ENCODE results near the gene NCAM1. TPM values are rescaled to one million over a fixed set of nuclear protein-coding genes. Genes with fewer than 3 reads are reported as not detected.

The NCAM1 gene
- total and polyA plus RNA-seq, 2 donors (not counting 1 experiment from before 2014, with no cell fraction given), result 0.17 to 2.6 TPM

DNA sequence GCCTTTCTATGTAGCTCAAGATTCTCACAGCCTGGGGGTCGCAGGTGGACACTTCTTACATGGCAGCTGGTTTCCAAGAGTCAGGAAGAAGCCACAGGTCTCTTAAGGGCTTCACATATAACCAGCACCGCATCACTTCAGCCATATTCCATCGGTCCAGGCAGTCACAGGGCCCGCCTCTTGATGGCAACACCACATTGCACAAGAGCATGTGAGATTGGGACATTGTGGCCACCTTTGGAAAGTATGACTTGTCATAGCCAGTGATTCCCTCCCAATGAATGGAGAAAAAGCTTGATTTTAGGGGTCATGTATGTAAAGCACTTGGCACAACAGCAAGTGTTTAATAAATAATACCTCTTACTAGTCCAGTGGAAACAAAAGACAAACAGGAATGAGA, 98.3 kb downstream of the NCAM1 start:
- H3K27me3 ChIP-seq (ENCODE audit: control insufficient read depth, insufficient read depth, low read length), result no peaks in the 10 kb centered on the region
- H3K36me3 ChIP-seq (ENCODE audit: control insufficient read depth, insufficient read depth, low read length), result no peaks in the 10 kb centered on the region
- no peaks in the 10 kb centered on the region for H3K4me1 ChIP-seq (ENCODE audit: control insufficient read depth, extremely low read depth, insufficient read depth, low read length)
- no peak for DNase-seq (ENCODE audit: low read depth in 2 of 2)
- no peak for TF ChIP-seq EZH2 (IDR thresholded peaks at IDR 0.05; ENCODE audit: low read length, missing control alignments)
- TF ChIP-seq, protein P1, sequence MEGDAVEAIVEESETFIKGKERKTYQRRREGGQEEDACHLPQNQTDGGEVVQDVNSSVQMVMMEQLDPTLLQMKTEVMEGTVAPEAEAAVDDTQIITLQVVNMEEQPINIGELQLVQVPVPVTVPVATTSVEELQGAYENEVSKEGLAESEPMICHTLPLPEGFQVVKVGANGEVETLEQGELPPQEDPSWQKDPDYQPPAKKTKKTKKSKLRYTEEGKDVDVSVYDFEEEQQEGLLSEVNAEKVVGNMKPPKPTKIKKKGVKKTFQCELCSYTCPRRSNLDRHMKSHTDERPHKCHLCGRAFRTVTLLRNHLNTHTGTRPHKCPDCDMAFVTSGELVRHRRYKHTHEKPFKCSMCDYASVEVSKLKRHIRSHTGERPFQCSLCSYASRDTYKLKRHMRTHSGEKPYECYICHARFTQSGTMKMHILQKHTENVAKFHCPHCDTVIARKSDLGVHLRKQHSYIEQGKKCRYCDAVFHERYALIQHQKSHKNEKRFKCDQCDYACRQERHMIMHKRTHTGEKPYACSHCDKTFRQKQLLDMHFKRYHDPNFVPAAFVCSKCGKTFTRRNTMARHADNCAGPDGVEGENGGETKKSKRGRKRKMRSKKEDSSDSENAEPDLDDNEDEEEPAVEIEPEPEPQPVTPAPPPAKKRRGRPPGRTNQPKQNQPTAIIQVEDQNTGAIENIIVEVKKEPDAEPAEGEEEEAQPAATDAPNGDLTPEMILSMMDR (conservative IDR thresholded peaks at IDR 0.05 in 1 of 2, IDR thresholded peaks at IDR 0.05 in 1 of 2; ENCODE audit: low read depth in 1 of 2, low read length in 2 of 2), result no peak
- H3K4me3 ChIP-seq (replicated peaks in 1 of 4; ENCODE audit: control extremely low read depth in 1 of 4, insufficient read depth in 1 of 4, low read depth in 3 of 4, low read length in 4 of 4), result no peak overlapping the region
- no peak overlapping the region for H2AFZ ChIP-seq (ENCODE audit: low read length)
- no peaks in the 10 kb centered on the region for H3K79me2 ChIP-seq (ENCODE audit: control insufficient read depth, insufficient read depth, low read length)
- H3K4me2 ChIP-seq (ENCODE audit: extremely low read depth, insufficient read depth, low read length), result no peak overlapping the region
- H3K9me3 ChIP-seq (ENCODE audit: control insufficient read depth, insufficient read depth, low read depth, low read length), result no peaks in the 10 kb centered on the region
- H3K27ac ChIP-seq (ENCODE audit: insufficient read depth, low read length), result no peak overlapping the region
- H4K20me1 ChIP-seq (ENCODE audit: control insufficient read depth, extremely low read depth, insufficient read depth, low read length), result no peaks in the 10 kb centered on the region
- H3K9ac ChIP-seq (ENCODE audit: insufficient read depth, low read length), result no peak overlapping the region

DNA sequence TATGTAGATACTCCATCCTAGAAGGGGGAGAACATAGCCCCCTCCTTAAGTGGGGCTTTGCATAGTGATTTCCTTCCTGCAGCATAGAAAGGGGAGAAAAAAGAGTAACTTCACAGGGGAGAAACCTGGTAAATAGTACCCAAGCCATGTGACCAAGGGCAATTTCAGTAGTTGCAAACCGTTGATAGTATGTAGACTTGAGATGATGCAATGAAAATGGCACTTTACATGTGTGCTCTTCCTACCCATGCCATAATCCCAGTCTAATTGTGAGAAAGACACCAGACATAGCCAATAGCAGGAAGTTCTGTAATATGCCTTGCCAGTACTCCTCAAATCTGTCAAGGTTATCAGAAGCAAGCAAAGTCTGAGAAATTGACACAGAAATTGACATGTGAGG, 104.1 kb downstream of the NCAM1 start:
- DNase-seq (ENCODE audit: low read depth in 2 of 2), result no peak
- no peaks in the 10 kb centered on the region for H3K79me2 ChIP-seq (ENCODE audit: control insufficient read depth, insufficient read depth, low read length)
- no peak overlapping the region for H3K9ac ChIP-seq (ENCODE audit: insufficient read depth, low read length)
- no peaks in the 10 kb centered on the region for H4K20me1 ChIP-seq (ENCODE audit: control insufficient read depth, extremely low read depth, insufficient read depth, low read length)
- H3K27me3 ChIP-seq (ENCODE audit: control insufficient read depth, insufficient read depth, low read length), result no peaks in the 10 kb centered on the region
- H3K36me3 ChIP-seq (ENCODE audit: control insufficient read depth, insufficient read depth, low read length), result no peaks in the 10 kb centered on the region
- no peak overlapping the region for H3K4me3 ChIP-seq (replicated peaks in 1 of 4; ENCODE audit: control extremely low read depth in 1 of 4, insufficient read depth in 1 of 4, low read depth in 3 of 4, low read length in 4 of 4)
- TF ChIP-seq EZH2 (IDR thresholded peaks at IDR 0.05; ENCODE audit: low read length, missing control alignments), result no peak
- TF ChIP-seq, protein P1 (conservative IDR thresholded peaks at IDR 0.05 in 1 of 2, IDR thresholded peaks at IDR 0.05 in 1 of 2; ENCODE audit: low read depth in 1 of 2, low read length in 2 of 2), result no peak
- no peaks in the 10 kb centered on the region for H3K4me1 ChIP-seq (ENCODE audit: control insufficient read depth, extremely low read depth, insufficient read depth, low read length)
- H3K4me2 ChIP-seq (ENCODE audit: extremely low read depth, insufficient read depth, low read length), result no peak overlapping the region
- no peak overlapping the region for H2AFZ ChIP-seq (ENCODE audit: low read length)
- no peaks in the 10 kb centered on the region for H3K9me3 ChIP-seq (ENCODE audit: control insufficient read depth, insufficient read depth, low read depth, low read length)
- H3K27ac ChIP-seq (ENCODE audit: insufficient read depth, low read length), result no peak overlapping the region

DNA sequence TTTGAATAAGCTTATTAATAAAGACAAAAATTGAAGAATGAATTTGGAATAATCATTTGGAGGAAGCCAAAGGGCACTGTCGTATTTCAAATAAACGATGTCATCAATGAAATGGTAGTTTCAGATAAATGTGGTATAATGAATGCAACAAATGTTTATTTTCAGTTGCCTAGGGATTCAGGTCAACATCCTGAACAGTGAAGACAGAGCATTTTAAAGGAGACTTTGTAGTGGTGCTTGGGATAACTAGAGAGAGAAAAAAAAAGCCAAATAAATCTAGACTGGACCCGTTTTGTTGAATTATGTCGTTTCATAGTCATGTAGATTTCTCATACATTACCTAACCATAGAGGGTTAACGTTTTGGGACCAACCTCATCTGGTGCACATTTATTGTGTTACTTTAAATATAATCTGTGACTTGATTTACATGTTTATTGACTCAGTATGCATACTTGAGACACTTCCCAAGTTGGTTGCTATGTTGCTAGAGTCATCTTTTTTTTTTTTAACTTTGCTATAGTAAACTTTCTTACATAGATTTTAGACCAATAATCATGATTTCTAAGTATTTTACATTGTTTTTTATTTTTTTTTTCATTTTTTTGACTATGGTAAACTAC, 111.1 kb downstream of the NCAM1 start:
- Histone ChIP-seq H3K9ac (ENCODE audit: insufficient read depth, low read length) (no peak overlapping the region), H3K4me2 (ENCODE audit: extremely low read depth, insufficient read depth, low read length) (no peak overlapping the region), H3K4me1 (ENCODE audit: control insufficient read depth, extremely low read depth, insufficient read depth, low read length) (no peaks in the 10 kb centered on the region), H3K27me3 (ENCODE audit: control insufficient read depth, insufficient read depth, low read length) (no peaks in the 10 kb centered on the region), H3K79me2 (ENCODE audit: control insufficient read depth, insufficient read depth, low read length) (no peaks in the 10 kb centered on the region), H3K9me3 (ENCODE audit: control insufficient read depth, insufficient read depth, low read depth, low read length) (no peaks in the 10 kb centered on the region), H3K27ac (ENCODE audit: insufficient read depth, low read length) (no peak overlapping the region), H4K20me1 (ENCODE audit: control insufficient read depth, extremely low read depth, insufficient read depth, low read length) (no peaks in the 10 kb centered on the region), H2AFZ (ENCODE audit: low read length) (no peak overlapping the region), H3K36me3 (ENCODE audit: control insufficient read depth, insufficient read depth, low read length) (no peaks in the 10 kb centered on the region), H3K4me3 (replicated peaks in 1 of 4; ENCODE audit: control extremely low read depth in 1 of 4, insufficient read depth in 1 of 4, low read depth in 3 of 4, low read length in 4 of 4) (no peak overlapping the region)
- TF ChIP-seq, protein P1 (conservative IDR thresholded peaks at IDR 0.05 in 1 of 2, IDR thresholded peaks at IDR 0.05 in 1 of 2; ENCODE audit: low read depth in 1 of 2, low read length in 2 of 2), result no peak
- TF ChIP-seq EZH2 (IDR thresholded peaks at IDR 0.05; ENCODE audit: low read length, missing control alignments), result no peak
- DNase-seq (ENCODE audit: low read depth in 2 of 2), result no peak

Data from fibroblast of lung (primary cell).